ENCODE data around the gene MIS18A. TPM values are rescaled to one million over a fixed set of nuclear protein-coding genes. Genes with fewer than 3 reads are reported as not detected.

MIS18A gene
- polyA plus RNA-seq, 3 donors, result 1.6 to 2.5 (median 2.3) TPM

GRCh38 chr21:32320726-32321125, 41.9 kb upstream of the MIS18A start:
- intact Hi-C loops (cut with micrococcal nuclease), result no loop called here
- no peaks in the 10 kb centered on the region for H3K4me1 Mint-ChIP-seq
- H3K4me3 Mint-ChIP-seq, result no peak overlapping the region
- TF ChIP-seq CTCF (IDR thresholded peaks at IDR 0.05), result no peak
- peak overlapping the region in 1 of 7 donors; percentile 33 for H3K27ac Mint-ChIP-seq
- H3K27ac ChIP-seq (ENCODE audit: low read depth in 1 of 2, low read length in 2 of 2), result no peak overlapping the region
- peaks cover 90 to 97% of the 10 kb centered on the region in 2 donors for H3K36me3 Mint-ChIP-seq
- H3K4me3 ChIP-seq (replicated peaks in 1 of 3; ENCODE audit: low read depth in 2 of 3, low read length in 3 of 3), result no peak overlapping the region
- H3K9me3 ChIP-seq (replicated peaks in 1 of 2; ENCODE audit: control insufficient read depth in 1 of 2, insufficient read depth in 1 of 2, low read length in 2 of 2), result no peaks in the 10 kb centered on the region
- H3K27me3 Mint-ChIP-seq (ENCODE audit: low read depth in 3 of 3), result peaks cover 0 to 2% (median 0%) of the 10 kb centered on the region in 3 donors
- 96% methylated on average over 9 of the region's 13 CpGs for WGBS (ENCODE audit: insufficient coverage)
- DNase-seq, result no peak
- H4K20me1 ChIP-seq (ENCODE audit: insufficient read depth, low read length), result no peaks in the 10 kb centered on the region
- H2AFZ ChIP-seq (ENCODE audit: insufficient read depth, low read depth, low read length, poor library complexity, severe bottlenecking), result no peak overlapping the region
- no peaks in the 10 kb centered on the region for H3K27me3 ChIP-seq (ENCODE audit: control insufficient read depth in 2 of 2, insufficient read depth in 2 of 2, low read length in 2 of 2)
- H3K9me3 Mint-ChIP-seq, result peaks cover 0 to 2% (median 0%) of the 10 kb centered on the region in 7 donors
- H3K4me2 ChIP-seq (replicated peaks; ENCODE audit: extremely low read depth, low read length, poor library complexity, severe bottlenecking), result no peak overlapping the region
- peaks cover 94 to 100% of the 10 kb centered on the region in 2 donors for H3K36me3 ChIP-seq (replicated peaks in 1 of 2; ENCODE audit: control insufficient read depth in 1 of 2, insufficient read depth in 2 of 2, low read length in 2 of 2)
- no peak overlapping the region for H3K9ac ChIP-seq (ENCODE audit: insufficient read depth, low read length, poor library complexity, severe bottlenecking)
- H3K79me2 ChIP-seq (ENCODE audit: insufficient read depth, low read length), result no peaks in the 10 kb centered on the region
- no peaks in the 10 kb centered on the region for H3K4me1 ChIP-seq (ENCODE audit: control insufficient read depth in 1 of 2, insufficient read depth in 2 of 2, low read length in 2 of 2)

- Histone ChIP-seq H4K20me1 (ENCODE audit: insufficient read depth, low read length) (no peaks in the 10 kb centered on the region), H3K36me3 (replicated peaks in 1 of 2; ENCODE audit: control insufficient read depth in 1 of 2, insufficient read depth in 2 of 2, low read length in 2 of 2) (peaks cover 88 to 98% of the 10 kb centered on the region in 2 donors), H3K4me1 (ENCODE audit: control insufficient read depth in 1 of 2, insufficient read depth in 2 of 2, low read length in 2 of 2) (no peaks in the 10 kb centered on the region), H3K9me3 (replicated peaks in 1 of 2; ENCODE audit: control insufficient read depth in 1 of 2, insufficient read depth in 1 of 2, low read length in 2 of 2) (no peaks in the 10 kb centered on the region), H3K27ac (ENCODE audit: low read depth in 1 of 2, low read length in 2 of 2) (no peak overlapping the region), H3K4me3 (replicated peaks in 1 of 3; ENCODE audit: low read depth in 2 of 3, low read length in 3 of 3) (no peak overlapping the region), H3K27me3 (ENCODE audit: control insufficient read depth in 2 of 2, insufficient read depth in 2 of 2, low read length in 2 of 2) (no peaks in the 10 kb centered on the region), H3K4me2 (replicated peaks; ENCODE audit: extremely low read depth, low read length, poor library complexity, severe bottlenecking) (no peak overlapping the region), H3K79me2 (ENCODE audit: insufficient read depth, low read length) (no peaks in the 10 kb centered on the region), H3K9ac (ENCODE audit: insufficient read depth, low read length, poor library complexity, severe bottlenecking) (no peak overlapping the region), H2AFZ (ENCODE audit: insufficient read depth, low read depth, low read length, poor library complexity, severe bottlenecking) (no peak overlapping the region)
- H3K27me3 Mint-ChIP-seq (ENCODE audit: low read depth in 3 of 3), result peaks cover 0 to 2% (median 0%) of the 10 kb centered on the region in 3 donors
- WGBS (ENCODE audit: insufficient coverage), result 97% methylated on average over 5 of the region's 6 CpGs
- H3K27ac Mint-ChIP-seq, result no peak overlapping the region
- H3K36me3 Mint-ChIP-seq, result peaks cover 84 to 95% of the 10 kb centered on the region in 2 donors
- no peak for TF ChIP-seq CTCF (IDR thresholded peaks at IDR 0.05)
- no peak overlapping the region for H3K4me3 Mint-ChIP-seq
- DNase-seq, result no peak
- intact Hi-C loops (cut with micrococcal nuclease), result no loop called here
- H3K4me1 Mint-ChIP-seq, result no peaks in the 10 kb centered on the region
- peaks cover 0 to 2% (median 0%) of the 10 kb centered on the region in 7 donors for H3K9me3 Mint-ChIP-seq
Measured at GRCh38 chr21:32320059-32320458, 41.2 kb upstream of the MIS18A start.

Measured in CD14-positive monocyte (primary cell).